Effector memory CD8-positive, alpha-beta T cell (primary cell): ENCODE data around the gene CDX1.

Source experiments
- ATAC-seq: fragments of 150-1000 bp; cut with Tn5 transposase; replicated peaks from 2 replicates; pipeline ENCODE4 v1.10.0; 2021; ENCODE audit warnings: mild to moderate bottlenecking, moderate library complexity
- DNase-seq, 3 experiments: peaks; one replicate each; pipeline ENCODE4 v3.0.0; 2021
- H3K27ac Mint-ChIP-seq, 2 donors: one replicate each; pipeline ENCODE4 v1.8.0; 2022; ENCODE audit warnings: mild to moderate bottlenecking in 2 of 2, mixed read lengths in 2 of 2, moderate library complexity in 2 of 2
- H3K27me3 Mint-ChIP-seq, 2 donors: one replicate each; pipeline ENCODE4 v1.8.0; 2022; ENCODE audit warnings: mixed read lengths in 2 of 2
- H3K36me3 Mint-ChIP-seq: one replicate; pipeline ENCODE4 v1.8.0; 2022; ENCODE audit warnings: mild to moderate bottlenecking, moderate library complexity, mixed read lengths; ENCODE audit not compliant: insufficient read depth
- H3K4me1 Mint-ChIP-seq, 2 donors: one replicate each; pipeline ENCODE4 v1.8.0; 2022; ENCODE audit warnings: low read depth in 2 of 2, mixed read lengths in 2 of 2
- H3K4me3 Mint-ChIP-seq, 2 donors: one replicate each; pipeline ENCODE4 v1.8.0; 2022; ENCODE audit warnings: mild to moderate bottlenecking in 2 of 2, mixed read lengths in 2 of 2, moderate library complexity in 2 of 2
- H3K9me3 Mint-ChIP-seq, 2 donors: one replicate each; pipeline ENCODE4 v1.8.0; 2022; ENCODE audit warnings: mixed read lengths in 2 of 2

Gene CDX1

GRCh38 chr5:150157168-150157567 is 9.4 kb upstream of the CDX1 start:
- Mint-ChIP-seq H3K9me3 (no peaks in the 10 kb centered on the region), H3K27ac (no peak overlapping the region), H3K4me1 (peaks cover 9 to 28% of the 10 kb centered on the region in 2 donors), H3K27me3 (peaks cover 0 to 35% of the 10 kb centered on the region in 2 donors), H3K4me3 (peak overlapping the region; percentile 25 to 43), H3K36me3 (no peaks in the 10 kb centered on the region)
- ATAC-seq (no peak), DNase-seq (no peak)

DNA sequence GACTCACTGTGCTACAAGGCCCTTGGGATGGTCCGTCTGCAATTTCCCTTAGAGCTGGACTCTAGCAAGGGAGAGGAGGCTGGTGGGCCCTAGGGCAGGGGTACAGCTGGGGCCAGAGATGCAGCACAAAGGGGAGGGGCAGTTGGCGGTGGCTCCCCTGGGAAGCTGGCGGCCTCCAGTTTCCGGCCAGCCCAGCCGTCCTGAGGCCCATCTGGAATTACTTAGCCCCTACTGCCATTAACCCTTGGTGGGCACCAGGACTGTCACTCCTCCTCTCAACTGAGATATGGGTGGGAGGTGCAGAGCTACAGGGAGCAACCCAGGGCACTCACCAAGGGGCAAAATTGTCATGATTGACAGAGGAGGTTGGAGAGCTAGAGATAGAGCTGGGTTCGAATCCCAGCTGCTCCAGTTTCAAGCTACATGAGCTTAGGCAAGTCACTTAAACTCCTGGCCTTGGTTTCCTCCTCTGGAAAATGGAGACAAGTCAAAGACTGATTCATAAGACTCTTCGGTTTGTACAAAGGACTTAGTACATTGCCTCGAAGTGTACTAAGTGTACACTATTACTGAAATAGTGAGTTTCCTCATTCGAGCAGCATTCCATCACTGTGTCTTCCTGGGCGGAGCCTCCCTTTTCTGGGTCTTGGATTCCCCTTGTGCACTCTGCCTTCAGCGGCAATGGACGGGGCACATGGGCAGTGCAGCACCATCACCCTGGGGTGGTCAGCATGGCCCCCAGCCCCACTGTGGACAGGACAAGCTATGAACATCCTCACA is 8.2 kb upstream of the CDX1 start:
- no peaks in the 10 kb centered on the region for H3K9me3 Mint-ChIP-seq
- H3K27me3 Mint-ChIP-seq = peaks cover 0 to 37% of the 10 kb centered on the region in 2 donors
- no peaks in the 10 kb centered on the region for H3K36me3 Mint-ChIP-seq
- H3K4me3 Mint-ChIP-seq = no peak overlapping the region
- ATAC-seq (no peak), DNase-seq (no peak)
- no peak overlapping the region for H3K27ac Mint-ChIP-seq
- H3K4me1 Mint-ChIP-seq = peaks cover 9 to 25% of the 10 kb centered on the region in 2 donors

- Mint-ChIP-seq H3K27ac (no peak overlapping the region), H3K36me3 (no peaks in the 10 kb centered on the region), H3K4me1 (peaks cover 9 to 22% of the 10 kb centered on the region in 2 donors), H3K4me3 (no peak overlapping the region), H3K9me3 (no peaks in the 10 kb centered on the region), H3K27me3 (peaks cover 0 to 43% of the 10 kb centered on the region in 2 donors)
- ATAC-seq = no peak
- DNase-seq = no peak
These were observed 7.5 kb upstream of the CDX1 start for GRCh38 chr5:150159031-150159430.

- ATAC-seq (no peak), DNase-seq (no peak)
- H3K36me3 Mint-ChIP-seq = no peaks in the 10 kb centered on the region
- no peak overlapping the region for H3K27ac Mint-ChIP-seq
- no peaks in the 10 kb centered on the region for H3K9me3 Mint-ChIP-seq
- H3K4me1 Mint-ChIP-seq = peaks cover 9 to 20% of the 10 kb centered on the region in 2 donors
- peaks cover 5 to 51% of the 10 kb centered on the region in 2 donors for H3K27me3 Mint-ChIP-seq
- H3K4me3 Mint-ChIP-seq = no peak overlapping the region
These were observed 6.8 kb upstream of the CDX1 start for GRCh38 chr5:150159741-150160179.

GRCh38 chr5:150160448-150161081 is 6.0 kb upstream of the CDX1 start:
- Mint-ChIP-seq H3K27ac (no peak overlapping the region), H3K9me3 (no peaks in the 10 kb centered on the region)

GRCh38 chr5:150161242-150162141 is 5.1 kb upstream of the CDX1 start:
- Mint-ChIP-seq H3K9me3 (no peaks in the 10 kb centered on the region), H3K27me3 (peaks cover 13 to 58% of the 10 kb centered on the region in 2 donors), H3K36me3 (no peaks in the 10 kb centered on the region), H3K4me1 (peaks cover 4 to 8% of the 10 kb centered on the region in 2 donors), H3K27ac (no peak overlapping the region), H3K4me3 (no peak overlapping the region)
- ATAC-seq (peak; percentile 83), DNase-seq (peak; percentile 75 to 84 (median 75))

More at GRCh38 chr5:150160448-150161081, 6.0 kb upstream of the CDX1 start:
- ATAC-seq (no peak), DNase-seq (no peak)
- H3K4me3 Mint-ChIP-seq = no peak overlapping the region
- peaks cover 6 to 59% of the 10 kb centered on the region in 2 donors for H3K27me3 Mint-ChIP-seq
- H3K36me3 Mint-ChIP-seq = no peaks in the 10 kb centered on the region
- H3K4me1 Mint-ChIP-seq = peaks cover 9 to 15% of the 10 kb centered on the region in 2 donors

- no peak for DNase-seq
- ATAC-seq = no peak
- no peaks in the 10 kb centered on the region for H3K9me3 Mint-ChIP-seq
- no peaks in the 10 kb centered on the region for H3K36me3 Mint-ChIP-seq
- H3K4me1 Mint-ChIP-seq = peaks cover 4 to 8% of the 10 kb centered on the region in 2 donors
- peaks cover 13 to 52% of the 10 kb centered on the region in 2 donors for H3K27me3 Mint-ChIP-seq
- H3K27ac Mint-ChIP-seq = no peak overlapping the region
- no peak overlapping the region for H3K4me3 Mint-ChIP-seq
These were observed 4.5 kb upstream of the CDX1 start for GRCh38 chr5:150162142-150162513.

DNA sequence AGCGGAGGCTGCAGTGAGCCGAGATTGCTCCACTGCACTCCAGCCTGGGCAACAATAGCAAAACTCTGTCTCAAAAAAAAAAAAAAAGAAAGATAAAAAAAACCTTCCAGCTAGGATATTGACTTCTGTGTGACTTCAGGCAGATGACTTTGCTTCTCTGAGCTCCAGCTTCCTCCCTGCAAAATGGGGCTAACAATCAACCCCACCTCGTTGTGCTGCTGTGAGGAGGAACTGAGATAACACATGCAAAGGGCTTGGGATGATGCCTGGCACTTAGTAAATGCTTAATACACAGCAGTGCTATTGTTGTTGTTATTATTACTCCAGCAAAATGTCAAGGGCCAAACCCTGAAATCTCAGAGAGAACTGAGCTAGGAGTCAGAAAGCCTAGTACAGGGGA is 3.5 kb upstream of the CDX1 start:
- no peak for DNase-seq
- ATAC-seq = no peak
- H3K27me3 Mint-ChIP-seq = peaks cover 21 to 52% of the 10 kb centered on the region in 2 donors
- H3K36me3 Mint-ChIP-seq = no peaks in the 10 kb centered on the region
- H3K9me3 Mint-ChIP-seq = no peaks in the 10 kb centered on the region
- peaks cover 4 to 8% of the 10 kb centered on the region in 2 donors for H3K4me1 Mint-ChIP-seq
- no peak overlapping the region for H3K27ac Mint-ChIP-seq
- no peak overlapping the region for H3K4me3 Mint-ChIP-seq

DNA sequence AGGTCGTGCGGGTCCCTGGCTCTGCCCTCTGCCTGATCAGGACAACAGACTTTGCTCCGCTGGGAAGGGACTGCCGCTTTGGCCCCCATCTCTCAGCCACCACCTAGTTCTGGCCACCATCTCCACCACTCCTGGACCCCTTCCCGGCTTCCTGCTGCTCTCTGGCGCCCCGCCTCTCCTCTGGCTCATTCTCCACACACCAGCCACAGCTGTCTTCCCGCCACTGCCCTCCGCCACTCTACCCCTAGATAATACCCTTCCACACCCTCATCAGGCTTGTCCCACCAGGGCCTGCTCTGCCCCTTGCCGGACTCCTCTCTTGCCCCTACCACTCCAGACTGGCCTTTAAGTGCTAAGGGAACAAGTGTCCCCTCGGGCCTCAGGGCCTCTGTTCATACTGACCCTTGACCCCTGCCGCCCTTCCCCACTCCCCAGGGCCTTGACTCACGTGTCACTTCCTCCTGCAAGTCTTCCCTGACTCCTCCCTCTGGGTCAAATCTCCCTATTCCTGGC is 3.0 kb upstream of the CDX1 start:
- no peak for DNase-seq
- H3K27me3 Mint-ChIP-seq = peaks cover 26 to 57% of the 10 kb centered on the region in 2 donors
- H3K36me3 Mint-ChIP-seq = no peaks in the 10 kb centered on the region
- no peak for ATAC-seq
- H3K9me3 Mint-ChIP-seq = no peaks in the 10 kb centered on the region
- no peak overlapping the region for H3K4me3 Mint-ChIP-seq
- H3K4me1 Mint-ChIP-seq = peaks cover 4 to 11% of the 10 kb centered on the region in 2 donors
- no peak overlapping the region for H3K27ac Mint-ChIP-seq

GRCh38 chr5:150164211-150164980 is 2.2 kb upstream of the CDX1 start:
- Mint-ChIP-seq H3K9me3 (no peaks in the 10 kb centered on the region), H3K4me3 (no peak overlapping the region), H3K27me3 (peaks cover 33 to 65% of the 10 kb centered on the region in 2 donors), H3K27ac (no peak overlapping the region), H3K4me1 (peaks cover 4 to 11% of the 10 kb centered on the region in 2 donors), H3K36me3 (no peaks in the 10 kb centered on the region)
- ATAC-seq (no peak), DNase-seq (no peak)

GRCh38 chr5:150166037-150166649 is 435 bp upstream of the CDX1 start:
- H3K27ac Mint-ChIP-seq = no peak overlapping the region
- DNase-seq = no peak
- no peaks in the 10 kb centered on the region for H3K9me3 Mint-ChIP-seq
- ATAC-seq = no peak
- no peak overlapping the region for H3K4me3 Mint-ChIP-seq
- H3K4me1 Mint-ChIP-seq = peaks cover 4 to 9% of the 10 kb centered on the region in 2 donors
- H3K36me3 Mint-ChIP-seq = no peaks in the 10 kb centered on the region
- peaks cover 47 to 74% of the 10 kb centered on the region in 2 donors for H3K27me3 Mint-ChIP-seq

DNA sequence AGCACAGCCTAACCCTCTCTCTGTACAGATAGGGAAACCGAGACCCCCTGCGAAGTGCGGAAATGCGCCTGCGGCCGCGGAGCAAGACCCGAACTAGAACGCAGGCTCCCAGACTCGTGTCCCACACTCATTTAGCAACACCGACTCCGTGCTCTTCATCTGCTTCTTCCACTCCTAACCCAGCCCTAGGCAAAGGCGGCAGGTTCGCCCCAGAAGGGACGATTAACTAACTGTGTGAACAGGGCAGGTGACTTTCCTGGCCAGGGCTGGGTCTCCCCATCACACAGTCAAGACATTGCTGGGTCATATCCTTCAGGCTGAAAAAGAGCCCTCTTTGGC is 903 bp downstream of the CDX1 start:
- ATAC-seq (no peak), DNase-seq (no peak)
- Mint-ChIP-seq H3K27ac (no peak overlapping the region), H3K4me1 (peaks cover 0 to 5% of the 10 kb centered on the region in 2 donors), H3K36me3 (no peaks in the 10 kb centered on the region), H3K27me3 (peaks cover 60 to 86% of the 10 kb centered on the region in 2 donors), H3K9me3 (no peaks in the 10 kb centered on the region), H3K4me3 (no peak overlapping the region)
